Transverse colon (tissue), 3 donors: ENCODE results near the gene INO80B.
"Not testable (repeated sequence)": the region's sequence is repeated elsewhere in the genome, so short reads cannot be mapped to it uniquely, and the experiment has no call there.

Experiments used
- POLR2A ChIP-seq: fragments of 450-650 bp; IDR thresholded peaks from one replicate; pipeline ENCODE4 v1.6.1; 2016; ENCODE audit warnings: antibody characterized with exemption, mild to moderate bottlenecking, moderate library complexity
- TF ChIP-seq, protein P1 (sequence below), 5 experiments: fragments of 200-600 bp in 3 of 5; fragments of 450-650 bp in 2 of 5; sonication (generic) in 3 of 5; IDR thresholded peaks; 1 replicate in 2 of 5; 2 replicates in 3 of 5; pipeline ENCODE4 v1.5.1; 2016 to 2017; ENCODE audit warnings: antibody characterized with exemption in 5 of 5, inconsistent platforms in 3 of 5, mild to moderate bottlenecking in 2 of 5, moderate library complexity in 1 of 5

DNA sequence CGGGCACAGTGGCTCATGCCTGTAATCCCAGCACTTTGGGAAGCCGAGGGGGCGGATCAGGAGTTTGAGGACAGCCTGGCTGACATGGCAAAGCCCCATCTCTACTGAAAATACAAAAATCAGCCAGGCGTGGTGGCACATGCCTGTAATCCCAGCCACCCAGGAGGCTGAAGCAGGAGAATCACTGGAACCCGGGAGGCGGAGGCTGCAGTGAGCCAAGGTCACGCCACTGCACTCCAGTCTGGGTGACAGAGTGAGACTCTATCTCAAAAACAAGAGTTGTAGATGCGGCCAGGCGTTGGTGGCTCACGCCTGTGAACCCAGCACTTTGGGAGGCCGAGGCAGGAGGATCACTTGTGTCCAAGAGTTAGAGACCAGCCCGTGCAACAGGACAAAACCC lies 15.9 kb downstream of the INO80B start:
- TF ChIP-seq POLR2A, result not testable (repeated sequence)
- TF ChIP-seq, protein P1, sequence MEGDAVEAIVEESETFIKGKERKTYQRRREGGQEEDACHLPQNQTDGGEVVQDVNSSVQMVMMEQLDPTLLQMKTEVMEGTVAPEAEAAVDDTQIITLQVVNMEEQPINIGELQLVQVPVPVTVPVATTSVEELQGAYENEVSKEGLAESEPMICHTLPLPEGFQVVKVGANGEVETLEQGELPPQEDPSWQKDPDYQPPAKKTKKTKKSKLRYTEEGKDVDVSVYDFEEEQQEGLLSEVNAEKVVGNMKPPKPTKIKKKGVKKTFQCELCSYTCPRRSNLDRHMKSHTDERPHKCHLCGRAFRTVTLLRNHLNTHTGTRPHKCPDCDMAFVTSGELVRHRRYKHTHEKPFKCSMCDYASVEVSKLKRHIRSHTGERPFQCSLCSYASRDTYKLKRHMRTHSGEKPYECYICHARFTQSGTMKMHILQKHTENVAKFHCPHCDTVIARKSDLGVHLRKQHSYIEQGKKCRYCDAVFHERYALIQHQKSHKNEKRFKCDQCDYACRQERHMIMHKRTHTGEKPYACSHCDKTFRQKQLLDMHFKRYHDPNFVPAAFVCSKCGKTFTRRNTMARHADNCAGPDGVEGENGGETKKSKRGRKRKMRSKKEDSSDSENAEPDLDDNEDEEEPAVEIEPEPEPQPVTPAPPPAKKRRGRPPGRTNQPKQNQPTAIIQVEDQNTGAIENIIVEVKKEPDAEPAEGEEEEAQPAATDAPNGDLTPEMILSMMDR (IDR thresholded peaks at IDR 0.05), result not testable (repeated sequence)
